Hippocampal formation (tissue), 2 donors: ENCODE results near the gene NECTIN1.

Source experiments
- DNase-seq, 2 donors: peaks; one replicate each; lab custom pipeline; 2025; lab: John Stamatoyannopoulos, UW

NECTIN1 gene, protein sequence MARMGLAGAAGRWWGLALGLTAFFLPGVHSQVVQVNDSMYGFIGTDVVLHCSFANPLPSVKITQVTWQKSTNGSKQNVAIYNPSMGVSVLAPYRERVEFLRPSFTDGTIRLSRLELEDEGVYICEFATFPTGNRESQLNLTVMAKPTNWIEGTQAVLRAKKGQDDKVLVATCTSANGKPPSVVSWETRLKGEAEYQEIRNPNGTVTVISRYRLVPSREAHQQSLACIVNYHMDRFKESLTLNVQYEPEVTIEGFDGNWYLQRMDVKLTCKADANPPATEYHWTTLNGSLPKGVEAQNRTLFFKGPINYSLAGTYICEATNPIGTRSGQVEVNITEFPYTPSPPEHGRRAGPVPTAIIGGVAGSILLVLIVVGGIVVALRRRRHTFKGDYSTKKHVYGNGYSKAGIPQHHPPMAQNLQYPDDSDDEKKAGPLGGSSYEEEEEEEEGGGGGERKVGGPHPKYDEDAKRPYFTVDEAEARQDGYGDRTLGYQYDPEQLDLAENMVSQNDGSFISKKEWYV

DNA sequence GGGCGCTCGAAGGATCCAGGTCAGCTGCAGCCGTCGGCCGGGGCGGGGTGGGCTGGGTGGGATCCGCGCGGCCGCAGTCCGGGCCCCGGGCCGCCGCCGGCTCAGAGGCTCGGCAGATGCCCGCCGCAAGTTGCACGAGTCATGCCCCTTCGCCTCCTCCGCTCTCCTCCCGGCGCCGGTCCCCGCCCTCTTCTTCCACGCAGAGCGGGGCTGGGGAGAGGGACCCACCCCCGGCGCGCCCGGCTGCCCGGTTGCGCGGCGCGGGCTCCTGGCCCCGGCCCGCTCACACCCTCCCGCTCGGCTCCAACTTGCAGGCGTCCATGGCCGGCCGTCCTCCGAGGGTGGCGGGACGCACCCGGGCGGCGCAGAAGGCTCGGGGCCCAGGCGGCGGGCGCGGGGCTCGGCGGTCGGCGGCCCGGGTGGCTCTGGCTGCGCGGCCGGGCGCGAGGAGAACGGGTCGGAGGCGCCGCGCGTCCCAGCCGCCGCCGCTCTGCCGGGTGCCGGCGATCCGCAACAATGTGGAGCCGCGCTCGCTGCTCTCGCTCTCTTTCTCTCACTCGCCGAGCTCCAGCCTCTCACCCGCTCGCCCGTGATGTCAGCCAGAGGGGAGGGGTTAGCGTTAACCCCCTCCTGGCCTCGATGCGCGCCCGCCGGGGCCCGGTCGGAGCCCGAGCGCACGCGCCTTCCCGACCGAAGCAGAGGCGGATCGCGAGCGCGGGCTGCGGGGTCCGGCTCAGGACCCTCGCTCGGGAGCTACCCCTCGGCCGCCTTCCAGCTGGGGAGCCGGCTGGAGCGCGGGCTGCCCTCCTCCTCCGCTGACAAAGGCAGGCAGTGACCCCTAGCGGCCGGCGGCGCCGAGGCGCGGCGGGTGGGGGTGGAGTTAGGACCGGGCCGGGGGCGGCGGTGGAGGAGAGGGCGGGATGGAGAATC lies at the start of gene NECTIN1:
TSS of gene NECTIN1 (minus strand) at position 550 of the 930 bp plus-strand sequence. CDS start 647 bp downstream, outside the sequence.
- peak; percentile 89 to 91 for DNase-seq

DNA sequence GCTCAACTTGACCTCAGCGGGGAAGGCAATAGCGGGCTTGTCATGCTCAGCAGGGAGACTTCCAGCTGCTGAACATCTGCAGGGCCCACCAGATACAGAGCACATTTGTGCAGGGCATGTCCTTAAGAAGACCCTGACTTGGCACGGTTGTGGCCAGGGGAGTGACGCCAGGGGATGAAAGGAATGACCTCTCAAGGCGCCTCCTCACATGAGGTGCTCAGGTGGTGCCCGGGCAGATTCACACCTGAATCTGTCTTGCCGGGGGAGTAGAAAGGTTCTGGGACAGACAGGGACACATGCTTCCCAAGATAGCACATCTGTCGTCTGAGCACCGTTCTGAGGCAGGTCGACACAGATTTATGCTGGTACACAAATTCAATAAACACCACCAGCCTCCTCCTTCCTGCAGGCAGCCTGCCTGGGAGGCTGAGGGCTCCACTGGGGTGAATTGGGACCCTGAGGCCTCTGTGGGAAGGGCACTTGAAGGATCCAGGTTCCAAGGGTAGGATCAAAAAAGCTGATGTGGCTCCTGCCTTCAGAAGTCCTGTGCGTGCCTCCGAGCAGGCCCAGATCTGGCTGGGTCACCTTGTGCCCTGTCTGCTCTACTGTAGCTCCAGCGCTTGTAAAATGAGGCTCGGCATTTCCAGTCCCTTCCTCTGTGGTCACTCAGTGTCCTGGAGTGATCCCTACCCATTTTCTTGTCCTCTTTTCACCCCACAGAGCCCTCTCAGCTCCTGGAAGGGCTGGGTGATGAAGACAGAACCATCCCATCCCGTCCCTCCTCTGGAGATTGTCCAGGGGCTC lies 49.6 kb upstream of the NECTIN1 start:
- no peak for DNase-seq

DNA sequence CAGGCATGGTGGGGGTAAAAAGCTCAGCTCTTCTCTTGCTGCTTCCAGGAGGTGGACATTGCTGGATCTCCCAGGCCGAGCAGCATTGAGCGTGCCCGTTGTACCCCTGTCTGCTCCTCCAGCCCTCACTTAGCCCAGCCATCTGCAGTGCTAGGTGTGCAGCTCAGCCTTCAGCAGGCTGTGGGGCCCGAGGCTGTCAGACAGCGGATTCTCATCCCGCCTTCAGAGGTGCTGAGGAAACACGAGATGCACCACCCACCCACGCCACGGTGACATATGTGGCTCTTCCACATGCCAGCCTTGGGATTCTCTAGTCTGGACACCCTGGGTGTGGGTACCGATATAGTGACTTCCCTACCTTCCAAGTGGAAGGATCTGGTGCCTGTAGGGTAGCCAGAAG lies 48.9 kb upstream of the NECTIN1 start:
- DNase-seq = no peak

DNA sequence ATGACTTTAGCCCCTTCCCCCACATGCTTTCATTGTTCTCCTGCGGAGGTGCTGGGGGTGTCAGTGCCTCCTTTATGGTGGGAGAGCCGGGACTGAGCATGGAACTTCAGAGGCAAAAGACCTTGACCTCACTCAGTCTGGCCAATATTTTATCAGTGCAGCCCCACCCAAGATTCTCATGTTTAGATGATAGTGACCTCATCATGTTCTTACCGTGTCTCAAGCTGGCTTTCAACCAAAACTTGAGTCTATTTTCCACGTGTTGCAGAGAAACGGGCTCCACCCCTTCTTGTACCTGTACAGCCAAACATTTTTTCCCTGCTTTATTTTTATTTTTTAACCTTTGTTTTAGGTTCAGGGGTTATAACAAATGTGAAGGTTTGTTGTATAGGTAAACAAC lies 47.7 kb upstream of the NECTIN1 start:
- DNase-seq = no peak

DNA sequence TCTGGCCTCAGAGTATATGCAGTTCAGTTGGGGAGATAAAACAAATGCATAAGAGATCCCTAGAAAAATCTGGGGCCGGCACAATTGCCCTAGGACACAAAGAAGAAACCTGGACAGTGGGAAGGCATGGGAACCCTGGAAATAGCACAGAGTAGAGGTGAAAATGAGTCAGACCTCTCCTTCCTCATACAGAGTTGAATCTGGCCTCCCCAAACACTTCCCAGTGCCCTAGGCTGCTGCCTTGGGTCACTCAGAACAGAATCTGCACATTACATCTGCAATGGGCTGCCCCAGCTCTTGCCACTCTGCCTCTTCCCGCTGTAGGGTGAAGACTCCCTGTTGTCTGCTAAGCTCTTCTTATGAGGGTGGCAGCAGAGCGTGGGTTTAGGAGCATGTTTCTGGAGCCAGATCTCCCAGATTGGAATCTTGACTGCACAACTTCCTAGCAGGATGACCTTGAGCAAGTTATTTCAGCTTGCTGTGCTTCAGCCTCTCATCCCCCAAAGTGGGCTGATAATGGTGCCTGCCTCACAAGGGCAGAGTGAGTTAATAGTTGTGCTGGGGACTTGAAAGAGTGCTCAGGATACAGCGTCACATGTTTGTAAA lies 47.1 kb upstream of the NECTIN1 start:
- DNase-seq = no peak

DNA sequence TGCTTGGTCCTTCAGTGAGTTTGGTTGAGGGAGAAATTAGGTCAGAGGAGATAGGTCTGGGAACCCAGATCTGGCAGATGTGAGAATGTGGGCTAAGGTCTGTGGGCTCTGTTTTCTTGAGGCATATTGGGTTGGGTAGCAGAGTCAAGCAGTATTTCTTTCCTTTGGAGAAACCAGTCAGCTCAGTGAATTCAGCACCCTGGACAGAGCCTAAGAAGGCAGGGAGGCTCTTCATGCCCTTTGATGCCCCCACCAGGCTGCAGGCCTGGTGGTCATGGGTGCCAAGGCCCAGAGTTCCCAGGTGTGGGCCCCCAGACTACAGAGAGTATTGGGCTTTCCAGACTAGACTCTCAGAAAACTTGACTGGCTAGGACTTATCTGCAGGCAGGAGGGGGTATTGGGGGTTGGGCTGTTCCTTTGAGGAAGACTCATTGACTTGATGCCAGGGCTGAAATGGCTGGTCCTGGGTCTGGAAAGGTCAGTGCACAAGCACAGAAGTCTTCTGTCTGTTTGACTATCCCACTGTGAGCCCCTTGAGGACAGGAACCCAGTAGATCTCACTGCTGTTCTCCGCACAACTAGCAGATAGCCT lies 45.3 kb upstream of the NECTIN1 start:
- DNase-seq = no peak

DNA sequence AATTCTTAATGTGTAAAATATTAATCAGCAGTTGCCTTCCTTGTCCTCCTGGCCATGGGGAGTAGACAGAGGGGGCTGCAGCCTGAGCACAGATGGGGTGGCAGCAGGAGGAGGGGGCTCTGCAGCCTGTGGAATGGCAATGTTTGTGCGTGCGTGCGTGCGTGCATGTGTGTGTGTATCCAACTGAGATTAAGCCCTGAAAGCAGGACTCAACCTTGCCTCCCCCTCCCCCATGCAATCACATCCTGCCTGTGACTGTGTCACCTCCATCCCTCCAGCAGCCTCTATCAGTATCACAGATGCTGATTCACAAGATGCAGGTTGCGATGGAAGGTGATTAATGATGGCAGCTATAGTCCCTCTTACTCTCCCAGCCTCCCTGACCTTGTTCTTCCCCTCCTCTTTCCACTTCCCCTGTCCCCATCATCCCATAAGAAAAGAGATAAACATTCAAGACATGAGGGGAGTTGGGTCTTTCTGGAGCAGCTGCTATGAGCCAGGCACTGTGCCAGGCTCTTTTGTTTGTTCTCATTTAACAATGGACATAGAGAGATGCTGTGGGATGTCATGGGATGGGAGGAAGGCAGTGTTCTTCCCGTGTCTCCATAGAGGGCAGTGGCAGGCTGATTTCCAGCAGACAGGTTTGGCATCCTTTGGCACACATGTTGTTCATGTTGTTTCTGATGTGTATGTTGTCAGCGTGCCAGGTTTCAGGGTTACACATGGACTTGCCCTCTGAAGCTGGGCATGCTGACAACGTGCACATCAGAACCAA lies 43.8 kb upstream of the NECTIN1 start:
- DNase-seq = peak; percentile 47 to 58

DNA sequence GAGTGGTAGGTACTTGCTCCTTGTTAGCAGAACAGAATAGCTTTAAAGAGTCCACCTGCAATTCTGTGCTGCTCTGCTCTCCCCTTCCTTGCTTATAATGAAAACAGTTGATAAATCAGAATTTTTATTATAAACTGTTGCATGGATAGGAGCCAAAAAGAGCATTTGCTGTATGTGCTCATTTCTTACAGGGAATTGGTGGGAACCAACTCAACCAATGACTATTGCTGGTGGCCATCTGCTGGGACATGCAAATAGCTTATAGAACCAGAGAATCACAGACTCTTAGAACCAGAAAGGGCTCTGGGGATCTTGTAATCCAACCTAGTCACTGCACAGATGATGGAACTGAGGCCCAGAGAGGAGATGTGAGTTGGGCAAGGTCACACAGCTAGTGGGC lies 43.1 kb upstream of the NECTIN1 start:
- DNase-seq = no peak

DNA sequence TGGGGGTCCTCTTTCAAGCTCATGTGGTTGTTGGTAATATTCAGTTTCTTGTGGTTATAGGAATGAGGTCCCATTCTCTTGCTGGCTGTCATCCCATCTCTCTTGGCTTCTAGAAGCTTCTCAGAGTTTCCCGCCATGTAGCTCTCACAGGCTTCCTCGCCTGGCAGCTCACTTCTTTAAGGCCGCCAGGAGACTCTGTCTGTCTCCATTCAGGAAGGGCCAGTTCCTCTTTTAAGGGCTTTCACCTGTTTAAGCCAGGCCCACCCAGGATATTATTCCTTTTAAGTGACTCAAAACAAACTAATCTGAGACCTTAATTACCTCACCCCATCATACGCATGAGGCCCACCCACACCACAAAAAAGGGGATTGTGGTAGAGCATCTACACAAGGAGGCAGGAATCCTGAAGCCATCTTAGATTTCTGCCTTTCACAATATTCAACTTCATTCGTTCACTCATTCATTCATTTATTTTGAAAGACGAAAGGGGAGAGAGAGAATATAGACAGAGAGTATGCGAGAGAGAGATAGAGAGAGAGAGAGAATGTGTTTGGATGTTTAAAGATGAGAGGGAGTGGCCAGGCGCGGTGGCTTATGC lies 42.3 kb upstream of the NECTIN1 start:
- DNase-seq = no peak

DNA sequence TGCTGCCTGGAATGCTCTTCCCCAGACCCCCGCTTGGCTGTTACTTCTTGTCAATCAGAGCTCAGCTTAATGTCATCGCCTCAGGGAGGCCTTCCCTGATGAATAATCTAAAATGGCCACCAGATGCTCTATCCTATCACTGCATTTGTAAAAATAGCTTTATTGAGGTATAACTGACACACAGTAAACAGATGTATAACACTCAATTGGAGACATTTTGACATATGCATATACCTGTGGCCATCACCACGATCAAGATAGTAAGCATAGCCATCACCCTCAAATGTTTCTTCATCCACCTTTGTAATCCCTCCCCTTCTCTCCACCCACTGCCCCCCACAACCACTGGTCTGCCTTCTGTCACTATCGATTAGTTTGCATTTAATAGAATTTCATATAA lies 36.6 kb upstream of the NECTIN1 start:
- DNase-seq = no peak

DNA sequence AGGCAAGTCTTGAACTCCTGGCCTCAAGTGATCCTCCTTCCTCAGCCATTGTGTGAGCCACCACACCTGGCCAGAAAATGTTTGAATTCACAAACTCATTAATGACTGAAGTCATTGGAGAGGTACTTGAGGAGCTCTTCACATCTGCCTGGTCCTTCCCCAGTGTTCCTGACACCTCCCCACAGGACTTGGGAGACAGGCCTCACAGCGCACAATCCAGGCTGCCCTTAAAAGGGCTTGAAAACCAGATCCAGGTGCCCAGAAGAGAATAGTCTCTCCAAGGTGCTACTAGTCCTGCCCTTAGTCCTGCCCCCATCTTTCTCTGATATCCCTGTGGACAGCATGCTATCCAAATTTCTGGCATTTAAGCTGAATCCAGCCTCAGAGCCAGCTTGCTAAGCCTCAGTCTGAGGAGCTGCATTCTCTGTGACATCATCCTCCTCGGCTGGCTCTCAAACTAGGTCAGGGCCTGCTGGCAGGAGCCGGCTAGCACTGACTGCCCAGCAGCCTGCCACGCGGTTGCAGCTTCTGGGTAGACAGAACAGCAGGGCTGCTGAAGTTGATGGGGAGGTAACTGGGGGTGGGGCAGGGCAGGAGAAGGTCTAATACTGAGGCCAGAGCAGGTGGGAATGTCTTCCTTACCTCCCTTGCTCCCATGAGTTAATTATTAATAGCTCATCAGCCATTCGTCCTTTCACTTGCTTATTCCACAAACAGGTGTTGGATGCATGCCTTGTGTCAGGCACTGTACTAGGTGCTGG lies 35.3 kb upstream of the NECTIN1 start:
- peak; percentile 36 to 50 for DNase-seq

DNA sequence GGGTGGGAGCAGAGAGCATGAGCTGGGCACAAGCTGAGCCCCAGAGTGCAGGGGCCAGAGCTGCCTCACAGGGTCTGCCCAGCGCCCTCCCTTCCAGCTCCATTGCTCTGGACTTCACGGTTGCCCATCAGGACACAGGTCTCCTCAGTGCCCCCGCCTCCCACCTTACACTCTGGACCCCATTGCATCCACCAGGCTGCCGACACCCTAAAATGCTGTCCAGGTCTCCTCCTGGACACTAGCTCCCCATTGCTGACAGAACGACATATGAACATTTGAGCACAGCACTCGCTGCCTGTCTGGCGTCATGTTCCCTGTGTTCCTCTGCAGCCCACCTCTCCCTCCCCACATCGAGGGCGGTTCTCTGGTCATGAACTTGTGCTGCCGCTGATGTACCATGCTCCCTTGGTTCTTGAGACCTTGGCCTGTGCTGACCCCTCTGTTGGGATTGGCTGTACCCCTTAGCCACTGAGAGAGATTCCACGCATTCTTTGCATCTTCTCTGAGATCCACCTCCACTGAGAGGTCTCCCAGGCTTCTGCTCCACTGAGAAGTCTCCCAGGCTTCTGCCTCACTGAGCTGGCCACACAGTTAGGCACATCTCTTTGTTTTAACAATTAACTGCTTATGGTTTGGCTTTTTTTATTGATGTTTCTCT lies 34.2 kb upstream of the NECTIN1 start:
- DNase-seq = no peak

DNA sequence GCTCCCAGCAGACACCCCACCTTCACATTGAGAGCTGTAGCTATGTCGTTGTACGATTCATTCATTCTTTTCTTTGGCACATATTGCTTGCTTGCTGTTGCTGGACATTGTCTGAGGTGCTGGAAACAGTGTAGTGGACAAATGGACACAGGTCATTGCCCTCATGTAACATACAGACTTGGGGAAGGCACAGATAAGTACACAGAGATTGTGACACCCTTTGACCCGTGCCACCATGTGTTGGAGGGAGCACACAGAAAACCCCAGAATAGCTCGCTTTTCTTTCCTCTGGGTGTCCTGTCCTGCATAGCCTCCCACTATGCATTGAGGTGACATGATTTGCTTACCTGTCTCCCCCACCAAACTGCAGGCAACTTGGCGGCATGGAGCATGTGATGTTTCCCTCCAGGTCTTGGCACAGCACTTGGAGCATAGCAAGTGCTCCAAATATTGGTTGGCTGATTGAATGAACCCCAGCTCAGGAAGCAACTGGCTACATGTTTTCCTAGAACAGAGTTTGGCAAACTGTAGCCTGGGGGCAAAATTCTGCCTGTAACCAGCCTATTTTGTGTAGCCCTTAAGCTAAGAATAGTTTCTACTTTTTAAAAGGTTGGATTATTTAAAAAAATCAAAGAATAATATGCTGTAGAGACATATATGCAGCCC lies 30.9 kb upstream of the NECTIN1 start:
- no peak for DNase-seq

DNA sequence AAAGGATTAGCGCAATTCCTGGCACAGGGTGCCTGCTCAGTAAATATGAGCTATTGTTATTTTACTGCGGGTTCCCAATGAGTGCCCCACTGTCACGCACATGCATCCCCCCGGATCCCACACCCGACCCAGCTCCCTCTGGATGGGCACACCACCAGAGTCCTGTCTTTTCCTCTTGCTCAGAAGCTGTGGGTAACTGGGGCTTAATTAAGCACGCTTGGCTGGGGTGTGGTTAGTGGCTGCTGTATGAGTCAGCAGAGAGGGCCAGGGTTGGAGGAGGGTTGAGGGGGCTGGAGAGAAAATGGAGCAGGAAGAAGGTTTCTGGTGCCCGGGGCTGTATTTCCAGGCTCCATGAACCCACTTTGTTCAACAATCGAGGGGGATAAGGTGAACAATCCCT lies 30.3 kb upstream of the NECTIN1 start:
- no peak for DNase-seq

DNA sequence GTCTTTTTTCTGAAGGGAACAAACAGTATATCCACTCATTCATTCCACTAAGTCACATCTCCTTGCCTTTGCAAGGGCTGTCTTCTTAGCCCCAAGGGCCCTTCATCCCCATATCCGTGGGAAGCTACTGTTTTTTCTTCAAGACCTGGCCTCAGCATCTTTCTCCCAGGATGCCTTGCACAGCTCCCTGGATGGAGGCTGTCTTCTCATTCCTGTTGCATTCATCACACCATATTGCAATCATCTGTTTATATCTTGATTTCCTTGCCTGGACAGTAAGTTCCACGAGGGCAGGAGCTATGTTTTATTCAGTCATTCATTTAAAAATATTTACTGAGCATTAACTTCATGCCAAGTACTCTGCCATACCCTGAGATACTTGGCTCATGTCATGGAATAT lies 29.3 kb upstream of the NECTIN1 start:
- no peak for DNase-seq

DNA sequence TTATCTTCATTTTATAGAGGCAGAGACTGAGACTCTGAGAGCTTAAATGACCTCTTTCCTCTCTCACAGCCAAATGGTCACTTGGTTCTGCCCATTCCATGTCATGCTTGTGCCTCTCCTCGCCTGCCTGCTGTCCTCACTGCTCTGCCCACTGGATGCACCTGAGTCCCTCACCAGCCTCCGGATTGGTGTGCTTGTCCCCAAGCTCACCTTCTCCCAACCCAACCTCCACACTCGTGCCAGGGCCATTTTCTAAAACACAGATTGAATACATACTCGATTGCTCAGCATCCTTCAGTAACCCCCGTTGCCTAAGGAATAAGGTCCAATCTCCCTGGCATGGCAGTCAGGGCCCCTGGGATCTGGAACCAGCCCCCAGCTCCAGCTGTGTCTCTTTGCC lies 28.4 kb upstream of the NECTIN1 start:
- DNase-seq = no peak

DNA sequence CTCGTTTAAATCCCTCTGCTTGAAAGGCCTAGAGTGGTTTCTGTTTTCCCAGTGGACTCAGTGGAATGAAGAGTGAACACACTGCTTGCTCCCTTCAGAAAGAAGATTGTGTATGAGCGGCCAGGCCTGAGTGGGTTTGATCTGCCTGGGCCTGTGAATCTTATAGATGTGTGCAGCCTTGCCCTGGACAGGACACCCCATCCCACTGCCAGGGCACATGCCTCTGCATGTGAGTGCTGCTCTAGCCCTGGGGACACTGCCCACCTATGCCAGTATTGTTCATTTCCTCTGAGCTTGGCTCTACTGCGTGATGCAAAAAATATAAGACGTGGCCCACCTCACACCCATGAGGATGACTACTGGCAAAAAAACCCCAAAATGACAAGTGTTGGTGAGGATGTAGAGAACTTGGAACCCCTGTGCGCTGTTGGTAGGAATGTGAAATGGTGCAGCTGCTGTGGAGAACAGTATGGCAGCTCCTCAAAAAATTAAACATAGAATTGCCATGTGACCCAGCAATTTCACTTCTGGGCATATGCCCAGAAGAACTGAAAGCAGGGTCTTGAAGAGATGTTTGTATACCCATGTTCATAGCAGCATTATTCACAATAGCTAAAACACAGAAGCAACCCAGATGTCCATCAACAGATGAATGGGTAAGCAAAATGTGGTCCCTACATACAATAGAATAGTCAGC lies 27.3 kb upstream of the NECTIN1 start:
- DNase-seq = no peak
